Left ventricle myocardium inferior (tissue), 1 donor: ENCODE results near the gene GRB2. TPM values are rescaled to one million over a fixed set of nuclear protein-coding genes. Genes with fewer than 3 reads are reported as not detected.
A peak's percentile ranks its signal among the peaks of the same experiment; 100 is the strongest.
"Not testable (repeated sequence)": the region's sequence is repeated elsewhere in the genome, so short reads cannot be mapped to it uniquely, and the experiment has no call there.

Experiments
- DNase-seq: peaks from one replicate; pipeline ENCODE4 v3.0.0-alpha.2; 2020
- H3K27ac ChIP-seq: fragments of 200-600 bp; replicated peaks from 2 replicates; pipeline ENCODE4 v1.8.0; 2021
- H3K27me3 ChIP-seq: fragments of 200-600 bp; 2 replicates; pipeline ENCODE4 v1.8.0; 2021; ENCODE audit warnings: low read depth
- H3K36me3 ChIP-seq: fragments of 200-600 bp; 2 replicates; pipeline ENCODE4 v1.8.0; 2021
- H3K4me1 ChIP-seq: fragments of 200-600 bp; 2 replicates; pipeline ENCODE4 v1.8.0; 2021
- H3K4me3 ChIP-seq: fragments of 200-600 bp; 2 replicates; pipeline ENCODE4 v1.8.0; 2021; ENCODE audit warnings: mild to moderate bottlenecking, moderate library complexity
- H3K9me3 ChIP-seq: fragments of 200-600 bp; replicated peaks from 2 replicates; pipeline ENCODE4 v1.8.0; 2021
- CTCF ChIP-seq: fragments of 200-600 bp; IDR thresholded peaks from 2 replicates; pipeline ENCODE4 v1.8.0; 2021; ENCODE audit warnings: antibody characterized with exemption, mild to moderate bottlenecking, borderline replicate concordance
- intact Hi-C: fragments of 100-400 bp; cut with micrococcal nuclease; formaldehyde crosslinking; loops from one replicate; pipeline ENCODE4 v1.11.0; 2022
- total RNA-seq: library from RNA; stranded (reverse); fragmentation: NEBNext Ultra II Directional; extraction: Animal tissue kit (Norgen Biotek cat#: 25700); gene quantifications from one replicate; pipeline ENCODE4 v1.2.1, GENCODE V29; 2021
- donor health status: DM: no; HTN: yes; CAD: no; lungs with severe emphysema.

The GRB2 gene
- total RNA-seq, 1 donor from 2014 or later = 42.2 TPM

- Histone ChIP-seq H3K36me3 (no peaks in the 10 kb centered on the region), H3K9me3 (no peaks in the 10 kb centered on the region), H3K27ac (no peak overlapping the region), H3K27me3 (no peaks in the 10 kb centered on the region), H3K4me3 (no peak overlapping the region), H3K4me1 (peaks cover 35% of the 10 kb centered on the region)
- intact Hi-C loops = no loop called here
- TF ChIP-seq CTCF = no peak
- DNase-seq = no peak
Measured at GRCh38 chr17:75383842-75384195, 21.7 kb downstream of the GRB2 start.

GRCh38 chr17:75380750-75381149, 24.7 kb downstream of the GRB2 start:
- DNase-seq = no peak
- intact Hi-C loops = no loop called here

GRCh38 chr17:75380315-75380714, 25.2 kb downstream of the GRB2 start:
- H3K27ac ChIP-seq = no peak overlapping the region

More at GRCh38 chr17:75380750-75381149, 24.7 kb downstream of the GRB2 start:
- H3K4me1 ChIP-seq = peaks cover 15% of the 10 kb centered on the region
- no peak overlapping the region for H3K27ac ChIP-seq
- no peaks in the 10 kb centered on the region for H3K27me3 ChIP-seq
- no peak overlapping the region for H3K4me3 ChIP-seq
- H3K9me3 ChIP-seq = no peaks in the 10 kb centered on the region
- no peaks in the 10 kb centered on the region for H3K36me3 ChIP-seq
- TF ChIP-seq CTCF = no peak

GRCh38 chr17:75379426-75379825, 26.1 kb downstream of the GRB2 start:
- peaks cover 15% of the 10 kb centered on the region for H3K4me1 ChIP-seq
- H3K4me3 ChIP-seq, H3K27ac ChIP-seq, H3K9me3 ChIP-seq, H3K36me3 ChIP-seq, DNase-seq, H3K27me3 ChIP-seq, intact Hi-C loops: not testable (repeated sequence)

More at GRCh38 chr17:75380315-75380714, 25.2 kb downstream of the GRB2 start:
- intact Hi-C loops = no loop called here
- no peak for DNase-seq
- no peak for TF ChIP-seq CTCF
- H3K4me3 ChIP-seq = no peak overlapping the region
- no peaks in the 10 kb centered on the region for H3K9me3 ChIP-seq
- H3K36me3 ChIP-seq = no peaks in the 10 kb centered on the region
- peaks cover 15% of the 10 kb centered on the region for H3K4me1 ChIP-seq
- H3K27me3 ChIP-seq = no peaks in the 10 kb centered on the region

- intact Hi-C loops = no loop called here
- TF ChIP-seq CTCF = no peak
- Histone ChIP-seq H3K4me3 (no peak overlapping the region), H3K36me3 (no peaks in the 10 kb centered on the region), H3K27ac (peak overlapping the region; percentile 1), H3K4me1 (peaks cover 55% of the 10 kb centered on the region), H3K27me3 (no peaks in the 10 kb centered on the region), H3K9me3 (no peaks in the 10 kb centered on the region)
- no peak for DNase-seq
Measured at GRCh38 chr17:75373280-75373679, 32.2 kb downstream of the GRB2 start.

GRCh38 chr17:75371981-75372380, 33.5 kb downstream of the GRB2 start:
- TF ChIP-seq CTCF = no peak
- Histone ChIP-seq H3K4me3 (no peak overlapping the region), H3K36me3 (no peaks in the 10 kb centered on the region), H3K27me3 (no peaks in the 10 kb centered on the region), H3K4me1 (peaks cover 62% of the 10 kb centered on the region), H3K27ac (no peak overlapping the region), H3K9me3 (no peaks in the 10 kb centered on the region)
- intact Hi-C loops = no loop called here
- DNase-seq = no peak
